ENCODE measurements around the gene LCN12.

The LCN12 gene

DNA sequence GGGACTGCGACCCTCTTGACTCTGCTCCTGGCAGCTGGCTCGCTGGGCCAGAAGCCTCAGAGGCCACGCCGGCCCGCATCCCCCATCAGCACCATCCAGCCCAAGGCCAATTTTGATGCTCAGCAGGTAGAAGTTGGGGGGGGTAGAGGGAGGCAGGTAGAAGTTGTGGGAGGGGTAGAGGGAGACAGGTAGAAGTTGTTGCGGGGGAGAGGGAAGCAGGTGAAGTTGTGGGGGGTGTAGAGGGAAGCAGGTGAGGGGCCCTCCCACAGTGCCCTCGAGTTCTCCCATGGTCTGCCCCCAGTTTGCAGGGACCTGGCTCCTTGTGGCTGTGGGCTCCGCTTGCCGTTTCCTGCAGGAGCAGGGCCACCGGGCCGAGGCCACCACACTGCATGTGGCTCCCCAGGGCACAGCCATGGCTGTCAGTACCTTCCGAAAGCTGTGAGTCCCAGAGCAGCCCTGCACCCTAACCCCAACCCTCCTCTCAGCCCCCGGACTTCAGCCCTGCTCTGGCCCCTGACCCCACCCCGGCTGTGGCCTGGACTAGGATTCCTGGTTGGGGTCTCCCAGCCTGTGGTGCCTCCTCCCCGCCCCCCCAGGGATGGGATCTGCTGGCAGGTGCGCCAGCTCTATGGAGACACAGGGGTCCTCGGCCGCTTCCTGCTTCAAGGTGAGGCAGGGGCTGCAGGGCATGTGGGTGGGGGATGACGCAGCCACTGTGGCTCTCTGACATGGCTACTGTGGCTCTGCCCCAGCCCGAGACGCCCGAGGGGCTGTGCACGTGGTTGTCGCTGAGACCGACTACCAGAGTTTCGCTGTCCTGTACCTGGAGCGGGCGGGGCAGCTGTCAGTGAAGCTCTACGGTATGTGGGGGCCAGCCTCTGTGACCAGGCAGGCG, 6.5 kb upstream of the LCN12 start:
- no peak for DNase-seq

DNA sequence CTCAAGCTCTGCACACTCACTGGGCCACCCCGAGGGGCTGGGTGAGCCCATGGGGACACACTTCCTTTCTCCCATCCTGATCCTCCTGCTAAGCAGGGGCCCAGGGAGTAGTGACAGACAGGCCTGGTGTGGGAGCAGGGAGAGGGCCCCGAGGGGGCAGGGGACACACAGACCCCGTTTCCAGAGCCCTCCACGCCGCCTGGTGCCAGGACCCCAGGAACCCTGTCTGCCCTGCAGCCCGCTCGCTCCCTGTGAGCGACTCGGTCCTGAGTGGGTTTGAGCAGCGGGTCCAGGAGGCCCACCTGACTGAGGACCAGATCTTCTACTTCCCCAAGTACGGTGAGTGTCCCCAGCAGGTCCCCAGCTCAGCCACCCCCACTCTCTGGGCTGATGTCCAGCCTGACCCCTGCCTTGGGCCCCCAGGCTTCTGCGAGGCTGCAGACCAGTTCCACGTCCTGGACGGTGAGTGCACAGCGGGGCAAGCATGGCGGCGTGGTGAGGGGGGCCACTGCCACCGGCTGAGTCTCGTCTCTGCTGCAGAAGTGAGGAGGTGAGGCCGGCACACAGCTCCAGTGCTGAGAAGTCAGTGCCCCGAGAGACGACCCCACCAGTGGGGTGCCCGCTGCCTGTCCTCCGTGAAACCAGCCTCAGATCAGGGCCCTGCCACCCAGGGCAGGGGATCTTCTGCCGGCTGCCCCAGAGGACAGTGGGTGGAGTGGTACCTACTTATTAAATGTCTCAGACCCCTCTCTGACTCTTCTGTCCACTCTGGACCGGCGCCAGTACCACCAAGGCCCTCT, 5.6 kb upstream of the LCN12 start:
- no peak for DNase-seq

DNA sequence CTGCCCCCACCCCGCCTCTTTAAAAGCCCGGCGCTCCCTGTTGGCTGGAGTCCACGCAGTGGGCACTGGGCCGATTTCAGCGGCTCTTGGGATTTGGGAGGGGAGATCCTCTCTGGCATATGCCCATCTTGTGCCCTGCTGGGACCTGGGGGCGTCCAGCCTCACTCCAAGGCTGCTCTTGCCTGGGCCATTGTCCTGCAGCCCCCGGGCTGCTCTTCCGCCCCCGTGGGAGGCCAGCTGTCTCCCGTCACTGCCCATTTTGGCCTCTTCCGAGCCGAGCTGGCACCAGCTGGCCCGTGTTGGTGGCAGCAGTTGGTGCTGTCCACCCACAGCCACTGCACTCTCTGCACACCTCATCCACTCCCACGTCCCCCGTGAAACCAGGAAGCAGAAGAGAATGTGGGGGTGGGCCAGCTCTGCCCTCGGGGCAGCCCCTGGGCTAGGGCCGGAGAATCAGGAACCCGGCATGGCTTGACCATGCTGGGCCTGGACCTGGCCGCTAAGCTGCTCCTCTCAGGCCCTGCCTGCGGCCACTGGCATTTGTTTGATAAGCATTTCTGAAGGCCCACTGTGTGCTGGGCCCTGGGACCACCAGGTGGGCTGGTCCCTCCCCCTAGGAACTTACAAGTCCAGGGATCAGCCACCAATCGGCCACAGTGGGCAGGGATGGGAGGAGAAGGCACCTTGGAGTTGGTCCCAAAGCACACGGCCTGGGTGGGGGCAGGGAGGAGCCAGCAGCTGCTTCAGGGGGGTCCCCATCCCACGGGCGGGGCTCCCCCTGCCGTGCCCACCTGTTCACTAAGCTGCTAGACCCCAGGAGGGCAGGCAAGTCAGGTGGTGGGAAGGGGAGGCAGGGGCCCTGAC, 4.8 kb upstream of the LCN12 start:
- DNase-seq: no peak

DNA sequence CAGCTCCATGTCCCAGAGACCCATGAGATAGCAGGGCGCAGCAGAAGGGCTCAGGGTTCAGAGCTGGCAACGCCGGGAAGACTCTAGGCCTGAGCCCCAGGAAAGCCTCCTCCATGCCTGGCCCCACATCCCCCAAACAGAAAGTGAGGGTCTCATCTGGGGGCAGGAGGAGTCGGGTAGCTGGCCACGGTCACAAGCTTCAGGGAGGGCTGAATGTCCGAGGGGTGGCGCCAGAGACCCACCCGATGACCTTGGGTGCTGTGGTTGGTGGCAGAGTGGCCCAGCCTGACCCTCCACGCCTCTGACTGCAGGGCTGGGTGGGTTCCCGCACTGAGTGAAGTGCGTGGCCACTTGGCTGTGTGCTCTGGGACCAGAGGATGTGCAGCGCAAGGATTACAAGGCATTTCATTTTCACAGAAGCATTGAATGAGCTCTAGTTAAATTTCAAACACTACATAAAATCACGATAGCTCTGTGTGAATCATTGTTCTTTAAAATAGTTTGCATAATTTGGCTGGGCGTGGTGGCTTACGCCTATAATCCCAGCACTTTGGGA, 4.0 kb upstream of the LCN12 start:
- DNase-seq: peak; percentile 16

DNA sequence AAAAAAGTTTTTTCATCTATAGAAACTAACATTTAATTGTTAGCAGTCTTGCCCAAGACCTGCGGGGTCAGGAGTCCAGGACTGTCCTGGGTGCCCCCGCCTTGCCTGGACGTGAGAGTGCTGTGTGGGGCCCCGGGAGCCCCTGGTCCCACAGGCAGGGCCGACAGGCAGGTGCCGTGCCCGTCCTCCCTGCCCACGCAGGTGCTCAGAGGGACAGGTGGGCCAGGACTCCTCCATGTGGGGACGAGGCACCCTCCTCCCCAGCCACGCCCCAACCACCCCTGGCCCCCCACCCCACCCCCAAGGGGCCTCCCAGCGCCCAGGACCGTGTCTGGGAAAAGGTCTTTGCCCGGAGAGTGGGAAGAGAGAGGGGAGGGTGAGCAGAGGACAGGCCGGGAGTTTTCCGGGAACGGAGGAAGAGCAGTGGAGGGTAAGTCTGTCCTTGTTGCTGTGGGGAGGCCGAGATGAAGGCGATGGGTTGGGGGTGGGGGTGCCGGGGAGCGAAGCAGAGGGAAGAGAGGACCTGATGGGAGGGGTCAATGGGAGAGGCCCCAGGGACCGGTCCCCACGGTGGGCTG, 2.7 kb upstream of the LCN12 start:
- DNase-seq: no peak

DNA sequence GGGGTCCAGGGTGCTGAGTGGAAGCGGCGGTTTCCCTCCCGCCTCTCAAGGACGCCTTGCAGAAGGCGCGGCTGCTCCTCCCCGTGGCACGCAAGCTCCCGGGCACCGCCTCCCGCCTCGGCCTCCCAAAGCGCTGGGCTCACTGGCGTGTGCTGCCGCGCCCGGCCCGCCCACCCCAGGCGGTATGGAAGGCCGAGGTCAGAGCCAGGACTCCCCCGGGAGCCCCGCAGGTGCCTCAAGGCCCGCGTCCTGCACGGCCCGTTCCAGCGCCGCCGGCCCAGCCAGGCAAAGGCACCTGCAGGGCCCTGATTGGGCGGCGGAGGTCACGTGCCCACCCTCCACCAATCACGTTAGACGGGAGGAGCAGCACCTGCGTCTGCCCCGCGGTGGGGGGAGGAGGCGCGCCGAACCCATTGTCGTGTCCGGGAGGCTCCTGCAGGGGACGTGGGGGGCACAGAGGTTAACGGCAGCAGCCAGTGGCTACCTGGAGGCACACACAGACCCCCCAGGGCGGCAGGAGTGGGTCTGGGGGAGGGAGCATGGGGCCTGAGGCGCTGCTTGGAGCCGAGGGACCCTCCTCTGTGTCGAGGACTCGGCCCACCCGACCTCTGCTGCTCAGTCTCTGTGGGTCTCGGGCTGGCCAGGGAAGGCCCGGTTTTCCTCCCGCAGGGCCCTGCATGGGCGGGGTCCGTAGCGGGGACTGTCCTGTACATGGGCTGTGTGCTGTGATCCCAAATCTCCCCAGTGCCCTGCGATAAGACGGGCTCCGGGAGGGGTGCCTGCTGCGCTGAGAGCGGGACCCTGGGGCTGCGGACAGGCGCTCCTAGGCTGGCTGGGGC, 2.0 kb upstream of the LCN12 start:
- DNase-seq: peak; percentile 84

DNA sequence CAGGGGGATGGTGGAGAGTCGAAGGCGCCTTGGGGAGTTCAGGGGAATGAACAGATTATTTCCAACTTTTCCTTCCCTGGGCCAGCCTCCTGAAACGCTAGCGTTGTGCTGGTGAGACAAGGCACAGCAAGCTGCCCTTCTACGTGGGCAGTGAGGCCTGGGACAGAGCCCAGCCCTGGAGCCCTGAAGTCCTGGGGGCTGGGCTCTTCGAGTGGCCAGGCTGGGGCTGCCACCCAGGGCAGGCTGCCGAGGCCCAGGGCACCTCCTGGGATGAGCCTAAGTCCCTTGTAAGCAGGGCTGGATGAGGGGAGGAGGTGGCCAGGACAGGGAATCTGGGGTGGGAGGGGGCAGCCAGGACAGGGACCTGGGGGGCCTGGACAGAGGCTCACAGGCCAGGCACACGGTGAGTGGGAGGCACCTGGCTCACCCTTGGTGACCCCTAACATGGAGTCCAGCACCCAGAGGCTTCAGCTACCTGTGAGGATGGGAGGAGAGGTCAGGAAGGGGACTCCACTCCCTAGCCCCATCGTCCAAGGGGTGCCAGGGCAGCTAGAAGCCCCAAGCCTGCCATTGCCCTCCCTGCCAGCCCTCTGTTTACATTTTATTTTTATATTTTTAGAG, 1.3 kb upstream of the LCN12 start:
- DNase-seq: no peak

DNA sequence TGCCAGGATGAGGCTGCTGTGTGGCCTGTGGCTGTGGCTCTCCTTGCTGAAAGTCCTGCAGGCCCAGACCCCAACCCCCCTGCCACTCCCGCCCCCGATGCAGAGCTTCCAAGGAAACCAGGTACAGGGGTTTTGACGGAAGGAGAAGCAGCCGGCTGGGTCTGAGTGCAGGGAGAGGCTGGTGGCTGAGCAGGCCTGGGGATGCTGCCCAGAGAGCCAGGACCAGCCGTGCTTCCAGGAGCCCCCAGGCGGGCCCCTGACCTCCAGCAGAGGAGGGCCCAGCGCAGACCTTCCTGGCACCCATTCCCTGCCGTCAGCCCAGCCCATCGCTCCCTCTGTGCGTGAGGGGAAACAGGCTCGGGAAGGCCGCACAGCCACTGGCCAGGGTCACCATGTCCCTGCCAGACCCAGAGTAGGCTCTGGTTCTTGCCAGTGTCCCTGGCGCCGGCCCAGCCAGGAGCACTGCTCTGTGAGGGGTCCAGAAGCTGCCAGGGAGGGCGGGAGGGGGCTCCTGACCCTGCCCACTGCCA, 313 bp downstream of the LCN12 start:
- DNase-seq: no peak

DNA sequence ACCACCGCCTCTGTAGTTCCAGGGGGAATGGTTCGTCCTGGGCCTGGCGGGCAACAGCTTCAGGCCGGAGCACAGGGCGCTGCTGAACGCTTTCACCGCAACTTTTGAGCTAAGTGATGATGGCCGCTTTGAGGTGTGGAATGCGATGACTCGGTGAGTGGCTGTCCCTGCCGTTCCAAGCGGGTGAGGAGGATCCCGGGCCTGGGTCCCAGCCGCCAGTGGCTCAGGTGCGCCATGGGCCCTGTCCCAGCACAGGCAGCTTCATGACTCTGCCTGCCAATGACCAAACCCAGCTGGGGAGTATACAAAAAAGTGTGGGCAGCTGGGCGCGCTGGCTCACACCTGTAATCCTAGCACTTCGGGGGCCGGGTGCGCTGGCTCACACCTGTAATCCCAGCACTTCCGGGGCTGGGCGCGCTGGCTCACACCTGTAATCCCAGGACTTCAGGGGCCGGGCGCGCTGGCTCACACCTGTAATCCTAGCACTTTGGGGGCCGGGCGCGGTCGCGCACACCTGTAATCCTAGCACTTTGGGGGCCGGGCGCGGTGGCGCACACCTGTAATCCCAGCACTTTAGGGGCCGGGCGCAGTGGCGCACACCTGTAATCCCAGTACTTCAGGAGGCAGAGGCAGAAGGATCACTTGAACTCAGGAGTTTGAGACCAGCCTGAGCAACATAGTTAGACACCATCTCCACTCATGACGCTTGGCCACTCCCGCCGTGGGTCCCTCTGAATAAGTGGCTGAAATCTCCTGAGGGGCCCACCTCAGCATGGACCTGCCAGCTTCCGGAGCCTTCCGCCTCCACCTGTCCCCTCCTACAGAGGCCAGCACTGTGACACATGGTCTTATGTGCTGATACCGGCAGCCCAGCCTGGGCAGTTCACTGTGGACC, 1.1 kb downstream of the LCN12 start:
- no peak for DNase-seq

DNA sequence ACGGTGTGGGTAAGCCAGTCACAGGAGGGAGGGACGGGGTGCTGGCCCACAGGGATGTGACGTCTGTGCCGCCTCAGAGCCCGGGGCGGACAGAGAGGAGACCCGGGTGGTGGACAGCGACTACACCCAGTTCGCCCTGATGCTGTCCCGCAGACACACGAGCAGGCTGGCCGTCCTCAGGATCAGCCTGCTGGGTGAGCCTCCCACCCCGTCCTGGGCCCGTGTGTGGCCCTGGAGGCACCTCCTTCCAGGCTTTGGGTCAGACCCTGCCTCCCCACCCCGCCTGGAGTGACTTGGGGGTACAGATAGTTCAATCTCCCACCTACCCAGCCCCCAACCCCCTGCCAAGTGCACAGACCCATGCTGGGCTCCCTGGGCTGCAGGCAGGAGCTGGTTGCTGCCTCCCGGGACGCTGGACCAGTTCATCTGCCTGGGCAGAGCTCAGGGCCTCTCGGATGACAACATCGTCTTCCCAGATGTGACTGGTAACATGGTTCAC, 1.7 kb downstream of the LCN12 start:
- DNase-seq: no peak

DNA sequence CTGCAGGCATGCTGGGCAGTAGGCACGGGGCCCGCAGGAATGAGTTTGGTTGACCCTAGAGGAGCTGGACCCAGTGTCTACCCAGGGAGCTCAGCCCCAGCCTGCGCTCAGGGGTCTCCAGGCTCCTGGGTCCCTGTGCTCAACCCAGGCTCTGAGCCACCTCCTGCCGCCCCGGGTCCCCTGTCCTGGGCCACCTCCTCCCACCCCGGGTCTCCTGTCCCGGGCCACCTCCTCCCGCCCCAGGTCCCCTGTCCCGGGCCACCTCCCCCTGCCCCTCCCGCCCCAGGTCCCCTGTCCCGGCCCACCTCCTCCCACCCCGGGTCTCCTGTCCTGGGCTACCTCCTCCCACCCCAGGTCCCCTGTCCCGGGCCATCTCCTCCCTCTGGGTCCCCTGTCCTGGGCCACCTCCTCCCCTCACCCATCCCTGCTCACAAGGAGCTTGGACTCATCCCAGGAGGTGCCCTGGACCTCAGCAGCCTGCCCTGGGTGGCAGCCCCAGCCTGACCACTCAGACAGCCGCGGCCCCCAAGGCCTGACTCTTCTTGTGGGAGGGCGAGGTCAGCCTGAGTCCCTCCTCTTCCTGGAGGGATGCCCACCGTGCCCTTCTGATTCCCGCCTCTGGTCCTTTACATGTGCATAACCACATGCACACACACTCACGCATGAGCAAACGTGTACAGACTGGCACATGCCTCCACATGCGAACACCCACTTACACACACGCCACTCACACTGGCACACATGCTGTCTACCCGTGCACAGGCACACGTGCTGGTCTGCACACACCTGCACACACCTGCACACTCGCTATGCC, 2.4 kb downstream of the LCN12 start:
- no peak for DNase-seq

DNA sequence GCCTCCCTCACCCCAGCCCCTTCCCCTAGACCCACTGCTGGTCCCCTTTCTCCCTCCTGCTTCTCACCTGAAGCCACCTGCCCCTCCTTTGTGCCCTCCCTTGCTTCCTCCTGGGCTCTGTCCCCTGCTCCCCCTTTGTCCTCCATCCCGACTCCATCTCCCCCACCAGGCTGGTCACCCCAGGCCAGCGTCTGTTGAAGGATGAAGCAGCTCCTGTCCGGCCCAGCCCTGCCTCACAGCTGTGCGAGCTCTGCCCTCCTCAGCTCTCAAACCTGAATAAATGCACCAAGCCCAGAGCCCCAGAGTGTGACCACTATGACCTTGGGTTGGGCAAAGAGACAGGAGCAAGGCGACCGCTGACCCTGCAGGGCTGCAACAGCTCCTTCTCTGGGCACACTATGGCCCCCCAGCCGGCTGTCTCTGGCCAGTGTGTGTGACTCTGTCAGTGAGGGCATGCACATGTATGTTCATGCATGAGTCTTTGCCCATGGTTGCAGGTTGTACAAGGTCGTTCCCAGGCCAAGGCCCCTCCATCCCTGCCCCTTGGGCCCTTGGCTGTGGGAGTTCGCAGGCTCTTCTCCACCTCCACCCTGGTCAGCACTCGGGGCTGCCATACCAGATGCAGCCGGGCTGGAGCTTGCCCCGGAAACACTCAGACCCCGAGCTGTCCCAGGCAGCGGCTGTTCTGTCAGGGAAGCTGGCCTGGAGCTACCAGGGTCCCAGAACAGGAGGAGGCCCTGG, 3.3 kb downstream of the LCN12 start:
- DNase-seq: no peak

DNA sequence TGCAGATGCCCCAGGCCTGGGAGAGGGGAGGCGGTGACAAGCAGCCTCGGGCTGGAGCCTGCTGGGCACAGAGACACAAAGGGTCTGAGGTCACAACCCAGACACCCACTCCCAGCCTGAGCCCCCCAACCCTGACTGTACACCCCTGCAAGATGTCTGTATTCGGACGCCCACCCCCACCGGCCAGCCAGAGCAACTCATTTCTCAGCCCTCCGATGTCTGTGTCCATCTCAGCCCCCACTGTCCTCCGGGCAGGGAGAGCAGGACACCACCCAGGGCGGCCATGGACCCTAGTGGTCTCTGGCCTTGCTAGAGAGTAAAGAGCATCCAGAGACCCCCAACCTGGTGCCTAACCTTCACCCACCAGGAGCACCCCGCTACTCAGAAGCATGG, 3.9 kb downstream of the LCN12 start:
- DNase-seq: no peak

DNA sequence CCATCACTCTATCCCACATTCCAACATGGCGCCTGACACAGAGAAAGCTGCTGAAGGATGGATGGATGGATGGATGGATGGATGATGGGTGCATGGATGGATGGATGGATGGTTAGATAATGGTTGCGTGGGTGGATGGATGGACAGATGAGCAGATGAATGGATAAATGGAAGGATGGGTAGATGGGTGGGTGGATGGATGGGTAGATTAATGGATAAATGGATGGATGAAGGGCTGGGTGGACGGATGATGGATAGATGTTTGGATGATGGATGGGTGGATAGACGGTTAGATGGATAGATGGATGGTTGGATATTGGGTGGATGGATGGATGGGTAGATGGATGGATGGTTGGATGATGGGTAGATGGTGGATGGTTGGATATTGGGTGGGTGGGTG, 4.5 kb downstream of the LCN12 start:
- DNase-seq: no peak

DNA sequence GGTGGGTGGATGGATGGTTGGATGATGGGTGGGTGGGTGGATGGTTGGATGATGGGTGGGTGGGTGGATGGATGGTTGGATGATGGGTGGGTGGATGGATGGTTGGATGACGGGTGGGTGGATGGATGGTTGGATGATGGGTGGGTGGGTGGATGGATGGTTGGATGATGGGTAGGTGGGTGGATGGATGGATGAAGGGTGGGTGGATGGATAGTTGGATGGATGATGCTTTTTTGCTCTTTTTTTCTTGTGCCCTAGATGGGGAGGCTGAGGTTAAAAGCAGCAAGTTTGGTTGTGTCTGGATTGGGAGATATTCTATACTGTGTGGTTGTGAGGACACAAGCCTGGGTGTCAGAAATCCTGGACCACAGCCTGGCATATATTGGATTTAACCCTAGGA, 5.4 kb downstream of the LCN12 start:
- DNase-seq: no peak

DNA sequence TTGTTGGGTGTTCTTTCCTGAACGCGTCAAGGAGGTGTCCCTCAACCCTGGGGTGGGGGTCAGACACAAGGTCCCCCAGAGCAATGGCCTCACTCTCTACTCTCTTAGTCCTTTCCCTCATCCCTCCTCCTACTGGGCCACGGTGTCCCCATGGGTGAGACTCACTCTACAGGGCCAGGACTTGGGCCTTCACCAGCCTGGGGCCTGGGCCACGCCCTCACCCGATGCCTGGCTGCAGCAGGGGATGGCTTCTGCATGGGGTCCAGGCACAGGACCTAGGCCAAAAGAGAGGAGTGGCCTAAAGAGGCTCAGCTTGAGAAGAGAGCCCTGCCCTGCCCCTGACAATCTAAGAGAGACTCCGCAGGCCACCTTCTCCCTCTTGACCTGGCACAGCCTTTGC, 5.8 kb downstream of the LCN12 start:
- DNase-seq: no peak

DNA sequence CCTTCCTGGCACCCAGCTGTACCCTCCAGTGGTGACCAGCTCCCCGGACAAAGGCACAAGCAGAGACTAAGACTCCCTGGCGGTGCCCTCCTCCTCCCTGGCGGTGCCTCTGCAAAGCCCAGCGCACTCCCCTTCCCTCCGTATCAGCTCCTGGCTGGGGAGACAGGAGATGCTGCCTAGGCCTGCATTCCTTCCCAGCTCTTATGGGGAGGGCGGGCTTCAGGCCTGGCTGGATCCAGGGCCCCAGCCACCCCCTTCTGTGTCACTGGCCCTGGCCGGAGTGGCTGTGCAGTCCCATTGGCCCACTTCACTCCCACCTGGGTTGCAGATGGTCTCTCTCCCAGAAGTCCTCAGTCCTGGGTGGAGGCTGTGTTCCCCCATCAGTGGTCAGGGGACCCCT, 6.4 kb downstream of the LCN12 start:
- DNase-seq: no peak

Data from GDM1 (cell line).